ENCODE measurements around the gene TMEM235. TPM values are rescaled to one million over a fixed set of nuclear protein-coding genes. Genes with fewer than 3 reads are reported as not detected.

The TMEM235 gene
- not detected in 2 replicates for total RNA-seq (2014; rRNA removed; shearing (Covaris generic); ENCODE audit: low replicate concordance)

- Histone ChIP-seq H3K4me3 (no peak within 1 kb of the TSS), H3K27me3 (peaks cover 15% of the 10 kb centered on the region), H3K36me3 (no peaks in the 10 kb centered on the region), H3K9me3 (no peaks in the 10 kb centered on the region)
- no peak for DNase-seq
These were observed at the start of gene TMEM235 for GRCh38 chr17:78230996-78231935. Gene TMEM235 (plus strand): TSS chr17:78231631. CDS start chr17:78232024, 393 bp downstream.

GRCh38 chr17:78182504-78182903 lies 48.9 kb upstream of the TMEM235 start:
- no peak for DNase-seq
- Histone ChIP-seq H3K27me3 (no peaks in the 10 kb centered on the region), H3K9me3 (no peaks in the 10 kb centered on the region), H3K4me3 (no peak overlapping the region), H3K36me3 (peaks cover 71% of the 10 kb centered on the region)

- no peak overlapping the region for H3K4me3 ChIP-seq
- DNase-seq = no peak
- peaks cover 57% of the 10 kb centered on the region for H3K36me3 ChIP-seq
- no peaks in the 10 kb centered on the region for H3K27me3 ChIP-seq
- H3K9me3 ChIP-seq = no peaks in the 10 kb centered on the region
These were observed 47.5 kb upstream of the TMEM235 start for GRCh38 chr17:78183916-78184315.

GRCh38 chr17:78184351-78184750 lies 47.1 kb upstream of the TMEM235 start:
- DNase-seq = no peak
- peaks cover 52% of the 10 kb centered on the region for H3K36me3 ChIP-seq
- H3K4me3 ChIP-seq = no peak overlapping the region
- H3K9me3 ChIP-seq = no peaks in the 10 kb centered on the region
- no peaks in the 10 kb centered on the region for H3K27me3 ChIP-seq

- H3K9me3 ChIP-seq = no peaks in the 10 kb centered on the region
- peaks cover 48% of the 10 kb centered on the region for H3K36me3 ChIP-seq
- no peak for DNase-seq
- no peak overlapping the region for H3K4me3 ChIP-seq
- H3K27me3 ChIP-seq = no peaks in the 10 kb centered on the region
These were observed 46.6 kb upstream of the TMEM235 start for GRCh38 chr17:78184868-78185267.

- Histone ChIP-seq H3K36me3 (peaks cover 46% of the 10 kb centered on the region), H3K27me3 (no peaks in the 10 kb centered on the region), H3K4me3 (peak overlapping the region; percentile 72), H3K9me3 (no peaks in the 10 kb centered on the region)
- peak; percentile 80 for DNase-seq
These were observed 45.3 kb upstream of the TMEM235 start for GRCh38 chr17:78185981-78186691.

- DNase-seq = peak; percentile 97
- Histone ChIP-seq H3K9me3 (no peaks in the 10 kb centered on the region), H3K27me3 (no peaks in the 10 kb centered on the region)
These were observed 44.5 kb upstream of the TMEM235 start, which contains the start of the genes AFMID and TK1 for GRCh38 chr17:78186692-78187595. Gene AFMID (plus strand): TSS chr17:78187362. CDS start chr17:78187371, 9 bp downstream. Gene TK1 (minus strand): TSS chr17:78187052. CDS start chr17:78186994, 58 bp downstream.

GRCh38 chr17:78196716-78197115 lies 34.7 kb upstream of the TMEM235 start:
- DNase-seq = no peak

More at GRCh38 chr17:78186692-78187595, 44.5 kb upstream of the TMEM235 start, which contains the start of the genes AFMID and TK1:
- Histone ChIP-seq H3K36me3 (peaks cover 41% of the 10 kb centered on the region), H3K4me3 (peak within 1 kb of the TSS; percentile 72)

GRCh38 chr17:78197147-78197832 lies 34.1 kb upstream of the TMEM235 start:
- DNase-seq = no peak
- H3K9me3 ChIP-seq = no peaks in the 10 kb centered on the region
- H3K36me3 ChIP-seq = peaks cover 32% of the 10 kb centered on the region
- H3K4me3 ChIP-seq = no peak overlapping the region
- no peaks in the 10 kb centered on the region for H3K27me3 ChIP-seq

More at GRCh38 chr17:78196716-78197115, 34.7 kb upstream of the TMEM235 start:
- Histone ChIP-seq H3K9me3 (no peaks in the 10 kb centered on the region), H3K36me3 (peaks cover 33% of the 10 kb centered on the region), H3K27me3 (no peaks in the 10 kb centered on the region), H3K4me3 (no peak overlapping the region)

- peaks cover 24% of the 10 kb centered on the region for H3K36me3 ChIP-seq
- H3K27me3 ChIP-seq = no peaks in the 10 kb centered on the region
- no peak for DNase-seq
- no peaks in the 10 kb centered on the region for H3K9me3 ChIP-seq
- H3K4me3 ChIP-seq = no peak overlapping the region
These were observed 31.0 kb upstream of the TMEM235 start for GRCh38 chr17:78200451-78200850.

GRCh38 chr17:78202666-78203065 lies 28.8 kb upstream of the TMEM235 start:
- H3K9me3 ChIP-seq = no peaks in the 10 kb centered on the region
- peaks cover 9% of the 10 kb centered on the region for H3K36me3 ChIP-seq
- DNase-seq = no peak

GRCh38 chr17:78204387-78205123 lies 26.9 kb upstream of the TMEM235 start:
- no peak for DNase-seq
- Histone ChIP-seq H3K36me3 (0 out of 2 replicates have a peak, but pooled peaks cover 3% of the 10 kb centered on the region), H3K27me3 (no peaks in the 10 kb centered on the region), H3K4me3 (no peak overlapping the region), H3K9me3 (no peaks in the 10 kb centered on the region)

More at GRCh38 chr17:78202666-78203065, 28.8 kb upstream of the TMEM235 start:
- Histone ChIP-seq H3K27me3 (no peaks in the 10 kb centered on the region), H3K4me3 (no peak overlapping the region)

GRCh38 chr17:78205124-78205775 lies 26.2 kb upstream of the TMEM235 start:
- H3K9me3 ChIP-seq = no peaks in the 10 kb centered on the region
- H3K36me3 ChIP-seq = 0 out of 2 replicates have a peak, but pooled peaks cover 3% of the 10 kb centered on the region
- H3K4me3 ChIP-seq = no peak overlapping the region
- H3K27me3 ChIP-seq = no peaks in the 10 kb centered on the region
- DNase-seq = no peak

GRCh38 chr17:78206298-78206697 lies 25.1 kb upstream of the TMEM235 start:
- no peaks in the 10 kb centered on the region for H3K27me3 ChIP-seq
- no peak for DNase-seq
- H3K36me3 ChIP-seq = no peaks in the 10 kb centered on the region

More at GRCh38 chr17:78206298-78206697, 25.1 kb upstream of the TMEM235 start:
- Histone ChIP-seq H3K9me3 (no peaks in the 10 kb centered on the region), H3K4me3 (no peak overlapping the region)

Measured in MG63 (cell line).